Hepatocyte (in vitro differentiated cells): ENCODE results near the gene BCAP31. TPM values are rescaled to one million over a fixed set of nuclear protein-coding genes. Genes with fewer than 3 reads are reported as not detected.
"Not testable (repeated sequence)": the region's sequence is repeated elsewhere in the genome, so short reads cannot be mapped to it uniquely, and the experiment has no call there.

ENCODE experiments used
- DNase-seq: peaks from one replicate; pipeline ENCODE4 v3.0.0-alpha.2; 2016; ENCODE audit warnings: low spot score
- H2AFZ ChIP-seq: fragments of 200-600 bp; sonication (generic); 2 replicates; pipeline ENCODE4 v1.6.0; 2016; ENCODE audit warnings: antibody characterized with exemption, mild to moderate bottlenecking
- H3K27ac ChIP-seq: fragments of 200-600 bp; sonication (generic); 2 replicates; pipeline ENCODE4 v1.5.1; 2016; ENCODE audit warnings: mild to moderate bottlenecking
- H3K27me3 ChIP-seq: fragments of 200-600 bp; sonication (generic); 2 replicates; pipeline ENCODE4 v1.6.1; 2016
- H3K36me3 ChIP-seq: fragments of 200-600 bp; sonication (generic); replicated peaks from 2 replicates; pipeline ENCODE4 v1.5.1; 2016; ENCODE audit warnings: low read depth; ENCODE audit not compliant: insufficient read depth
- H3K4me1 ChIP-seq: fragments of 200-600 bp; sonication (generic); 2 replicates; pipeline ENCODE4 v1.5.1; 2016; ENCODE audit warnings: mild to moderate bottlenecking, moderate library complexity; ENCODE audit not compliant: insufficient read depth
- H3K4me2 ChIP-seq: fragments of 200-600 bp; sonication (generic); 2 replicates; pipeline ENCODE4 v1.6.0; 2016
- H3K4me3 ChIP-seq: fragments of 200-600 bp; sonication (generic); 2 replicates; pipeline ENCODE4 v1.5.1; 2016; ENCODE audit warnings: mild to moderate bottlenecking
- H3K79me2 ChIP-seq: fragments of 200-600 bp; sonication (generic); 2 replicates; pipeline ENCODE4 v1.6.0; 2017; ENCODE audit warnings: mild to moderate bottlenecking
- H3K9me2 ChIP-seq: fragments of 200-600 bp; sonication (generic); replicated peaks from 2 replicates; pipeline ENCODE4 v1.6.0; 2017; ENCODE audit warnings: mild to moderate bottlenecking; ENCODE audit not compliant: insufficient read depth
- H3K9me3 ChIP-seq: fragments of 200-600 bp; sonication (generic); 2 replicates; pipeline ENCODE4 v1.5.1; 2016; ENCODE audit warnings: low read depth, mild to moderate bottlenecking
- H4K20me1 ChIP-seq: fragments of 200-600 bp; sonication (generic); 2 replicates; pipeline ENCODE4 v1.6.0; 2016; ENCODE audit warnings: mild to moderate bottlenecking; ENCODE audit not compliant: insufficient read depth, poor library complexity, severe bottlenecking
- CTCF ChIP-seq: fragments of 200-600 bp; sonication (generic); IDR thresholded peaks from 2 replicates; pipeline ENCODE4 v1.5.1; 2016; ENCODE audit warnings: antibody characterized with exemption, mild to moderate bottlenecking; ENCODE audit not compliant: poor library complexity
- EZH2 ChIP-seq: fragments of 200-600 bp; sonication (generic); IDR thresholded peaks from 2 replicates; pipeline ENCODE4 v1.6.1; 2016; ENCODE audit warnings: antibody characterized with exemption, mild to moderate bottlenecking, borderline replicate concordance
- EZH2phosphoT487 ChIP-seq: fragments of 200-600 bp; sonication (generic); IDR thresholded peaks from one replicate; pipeline ENCODE4 v1.6.1; 2018; ENCODE audit warnings: antibody characterized with exemption, mild to moderate bottlenecking, low read depth, moderate library complexity; ENCODE audit not compliant: unreplicated experiment, severe bottlenecking
- WGBS: methylation state at CpG from one replicate; pipeline ENCODE4 v1.1.6; 2016; ENCODE audit warnings: low lambda C conversion rate; ENCODE audit errors: missing lambda C conversion rate; 5-methylcytosine and 5-hydroxymethylcytosine counted together
- polyA plus RNA-seq: library from polyadenylated mRNA; unstranded; fragments of >200 nt; fragmentation: Nextera tagmentation; extraction: Ambion mirVana; gene quantifications from 2 replicates; pipeline ENCODE4 v1.2.1, GENCODE V29; 2016
- total RNA-seq: library from RNA; depleted of rRNA; stranded (reverse); fragments of >200 nt; gene quantifications from 2 replicates; pipeline ENCODE4 v1.2.3, GENCODE V29; 2014

BCAP31 gene
- total and polyA plus RNA-seq, 2 experiments from 2014 or later: 146 to 351 TPM

GRCh38 chrX:153750127-153750774, 26.1 kb upstream of the BCAP31 start:
- H3K9me3 ChIP-seq: no peaks in the 10 kb centered on the region
- no peaks in the 10 kb centered on the region for H3K79me2 ChIP-seq
- TF ChIP-seq CTCF (no peak), EZH2 (no peak), EZH2phosphoT487 (no peak)
- no peak overlapping the region for H2AFZ ChIP-seq
- H4K20me1 ChIP-seq: no peaks in the 10 kb centered on the region
- H3K27me3 ChIP-seq: no peaks in the 10 kb centered on the region
- H3K27ac ChIP-seq: no peak overlapping the region
- no peak overlapping the region for H3K4me3 ChIP-seq
- H3K4me2 ChIP-seq: no peak overlapping the region
- no peaks in the 10 kb centered on the region for H3K9me2 ChIP-seq
- DNase-seq: no peak
- no peaks in the 10 kb centered on the region for H3K4me1 ChIP-seq
- 73% methylated on average over 12 of the region's 12 CpGs for WGBS
- no peaks in the 10 kb centered on the region for H3K36me3 ChIP-seq

GRCh38 chrX:153749017-153749416, 24.8 kb upstream of the BCAP31 start:
- H3K36me3 ChIP-seq, H3K4me1 ChIP-seq, H3K79me2 ChIP-seq, H3K9me2 ChIP-seq, DNase-seq, H3K27ac ChIP-seq, H3K9me3 ChIP-seq, H2AFZ ChIP-seq, H3K27me3 ChIP-seq, H3K4me2 ChIP-seq, H4K20me1 ChIP-seq, H3K4me3 ChIP-seq: not testable (repeated sequence)
- WGBS: 81% methylated on average over 7 of the region's 7 CpGs

GRCh38 chrX:153746991-153747390, 22.8 kb upstream of the BCAP31 start:
- not testable (repeated sequence) for H3K4me3 ChIP-seq, H3K79me2 ChIP-seq, H4K20me1 ChIP-seq, H3K36me3 ChIP-seq, H2AFZ ChIP-seq, H3K9me2 ChIP-seq, H3K27me3 ChIP-seq, H3K4me2 ChIP-seq, H3K9me3 ChIP-seq, DNase-seq, H3K4me1 ChIP-seq, H3K27ac ChIP-seq
- WGBS: 76% methylated on average over 6 of the region's 6 CpGs

- no peak for DNase-seq
- Histone ChIP-seq H3K9me2 (no peaks in the 10 kb centered on the region), H3K4me1 (no peaks in the 10 kb centered on the region), H3K9me3 (no peaks in the 10 kb centered on the region), H2AFZ (no peak overlapping the region), H3K4me2 (no peak overlapping the region), H3K4me3 (no peak overlapping the region), H3K27ac (no peak overlapping the region), H4K20me1 (no peaks in the 10 kb centered on the region), H3K27me3 (no peaks in the 10 kb centered on the region), H3K79me2 (no peaks in the 10 kb centered on the region), H3K36me3 (no peaks in the 10 kb centered on the region)
- WGBS: 79% methylated on average over 3 of the region's 3 CpGs
- no peak for TF ChIP-seq CTCF
- no peak for TF ChIP-seq EZH2
- no peak for TF ChIP-seq EZH2phosphoT487
Observed at GRCh38 chrX:153746359-153746758, 22.2 kb upstream of the BCAP31 start.

GRCh38 chrX:153745067-153745433, 20.9 kb upstream of the BCAP31 start:
- H3K27ac ChIP-seq, H4K20me1 ChIP-seq, H3K36me3 ChIP-seq, H3K4me2 ChIP-seq, H3K9me3 ChIP-seq, H3K79me2 ChIP-seq, H2AFZ ChIP-seq, H3K9me2 ChIP-seq, DNase-seq, H3K27me3 ChIP-seq, H3K4me1 ChIP-seq, H3K4me3 ChIP-seq: not testable (repeated sequence)
- 74% methylated on average over 3 of the region's 12 CpGs for WGBS
